HG03175 (cell line): Measurements from ENCODE around the gene TTC6.

ENCODE experiments used
- ATAC-seq: cut with Tn5 transposase; IDR thresholded peaks from one replicate; pipeline ENCODE4 v1.9.1; 2021; ENCODE audit warnings: mild to moderate bottlenecking, moderate library complexity; ENCODE audit not compliant: unreplicated experiment

The TTC6 gene

GRCh38 chr14:37618498-37619028 is 23.1 kb downstream of the TTC6 start:
- no peak for ATAC-seq

GRCh38 chr14:37620856-37621255 is 25.4 kb downstream of the TTC6 start:
- no peak for ATAC-seq

GRCh38 chr14:37622231-37622923 is 26.9 kb downstream of the TTC6 start:
- ATAC-seq = no peak

GRCh38 chr14:37623426-37623951 is 28.1 kb downstream of the TTC6 start:
- ATAC-seq = no peak

GRCh38 chr14:37623971-37624370 is 28.5 kb downstream of the TTC6 start:
- no peak for ATAC-seq

GRCh38 chr14:37625597-37626595 is 30.5 kb downstream of the TTC6 start:
- ATAC-seq = no peak

- no peak for ATAC-seq
These were observed 41.9 kb downstream of the TTC6 start for GRCh38 chr14:37637341-37637740.

GRCh38 chr14:37638599-37638998 is 43.2 kb downstream of the TTC6 start:
- no peak for ATAC-seq

- ATAC-seq = no peak
These were observed 45.7 kb downstream of the TTC6 start for GRCh38 chr14:37641117-37641516.

GRCh38 chr14:37642125-37642524 is 46.7 kb downstream of the TTC6 start:
- no peak for ATAC-seq

GRCh38 chr14:37643701-37644100 is 48.3 kb downstream of the TTC6 start:
- no peak for ATAC-seq
